UCSD-AML1 (cell line): ENCODE results near the gene RAB32.

Experiments
- DNase-seq: peaks from one replicate; lab custom pipeline; 2025; ENCODE audit not compliant: unreplicated experiment; lab: John Stamatoyannopoulos, UW

Gene RAB32

DNA sequence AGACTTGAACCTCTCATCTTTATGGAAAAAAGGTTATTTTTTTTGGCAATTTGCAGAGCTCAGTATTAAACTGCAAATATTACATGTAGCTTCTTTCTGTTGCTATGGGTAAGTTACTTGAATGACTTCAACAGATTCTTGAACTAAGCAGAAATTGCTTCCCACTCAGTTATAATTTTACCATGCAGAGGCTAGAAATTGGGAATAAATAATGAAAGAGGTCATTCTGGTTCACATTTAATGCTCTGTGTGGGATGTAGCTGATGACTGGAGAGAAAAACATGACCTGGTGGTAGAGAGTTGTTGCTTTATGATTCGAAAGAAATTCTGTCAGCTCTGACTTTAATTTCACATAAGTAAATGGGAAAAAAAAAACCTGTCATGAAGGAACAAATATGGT lies 38.3 kb downstream of the RAB32 start:
- DNase-seq: no peak

- no peak for DNase-seq
Measured at GRCh38 chr6:146582857-146583256, 39.2 kb downstream of the RAB32 start.

GRCh38 chr6:146583966-146584365 lies 40.3 kb downstream of the RAB32 start:
- no peak for DNase-seq

DNA sequence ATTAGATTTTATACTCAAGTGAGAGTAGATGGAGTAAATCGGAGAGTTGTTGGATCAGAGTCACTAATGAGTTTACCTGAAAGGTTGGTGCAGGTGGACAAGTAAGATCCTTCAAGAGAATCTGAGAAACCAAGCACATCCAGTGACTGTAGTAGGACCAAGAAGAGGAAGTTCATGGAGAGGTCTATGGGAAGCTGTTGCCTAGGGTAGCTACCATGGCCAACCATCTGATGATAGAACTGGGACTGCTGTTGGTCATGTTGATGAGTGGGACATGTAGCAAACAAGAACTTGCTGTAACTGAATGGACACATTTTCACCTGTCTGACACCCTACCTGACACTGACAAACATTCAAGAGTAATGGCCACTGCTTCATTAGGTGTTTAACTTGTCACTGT lies 43.8 kb downstream of the RAB32 start:
- DNase-seq: no peak

- DNase-seq: no peak
Measured at GRCh38 chr6:146590492-146590891, 46.9 kb downstream of the RAB32 start.

- DNase-seq: no peak
Measured at GRCh38 chr6:146592451-146592850, 48.8 kb downstream of the RAB32 start.

DNA sequence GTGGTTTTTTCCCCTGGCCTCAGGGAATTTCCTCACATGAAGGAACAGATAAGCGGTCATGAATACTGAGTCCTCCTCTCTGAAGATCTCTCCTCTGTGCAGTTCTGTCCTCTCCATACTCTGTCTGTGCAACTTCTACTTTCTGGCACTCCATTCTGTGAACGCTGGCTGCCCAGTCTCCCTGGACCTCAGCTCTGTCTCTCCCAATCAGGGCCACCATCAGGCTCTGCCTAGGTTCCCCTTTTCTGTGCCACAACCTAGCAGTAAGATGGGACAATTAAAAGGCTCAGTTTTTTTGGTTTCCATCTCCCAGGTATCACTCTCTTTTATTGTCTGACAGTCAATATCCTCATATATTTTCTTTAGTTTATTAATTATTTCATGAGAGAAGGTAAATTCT lies 50.4 kb downstream of the RAB32 start:
- DNase-seq: peak; percentile 43

DNA sequence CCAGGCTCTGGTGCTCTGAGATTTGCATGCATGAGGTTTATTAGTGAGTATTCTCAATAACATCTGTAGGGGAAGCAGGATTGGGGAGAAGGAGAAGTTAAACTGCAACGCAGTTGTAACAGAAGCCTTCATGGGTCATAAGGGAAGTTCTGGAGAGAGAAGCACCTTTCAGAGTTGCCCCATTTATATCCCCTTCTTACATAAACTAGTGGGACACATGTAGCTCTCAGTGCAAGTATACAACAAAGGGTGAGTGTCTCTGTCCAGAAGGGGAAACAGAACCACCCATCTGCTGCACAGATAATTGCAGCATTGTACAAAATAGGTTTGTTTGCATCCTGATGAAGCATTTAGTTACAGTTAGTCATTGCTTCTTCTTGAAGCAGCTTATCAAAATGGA lies 50.9 kb downstream of the RAB32 start:
- no peak for DNase-seq

DNA sequence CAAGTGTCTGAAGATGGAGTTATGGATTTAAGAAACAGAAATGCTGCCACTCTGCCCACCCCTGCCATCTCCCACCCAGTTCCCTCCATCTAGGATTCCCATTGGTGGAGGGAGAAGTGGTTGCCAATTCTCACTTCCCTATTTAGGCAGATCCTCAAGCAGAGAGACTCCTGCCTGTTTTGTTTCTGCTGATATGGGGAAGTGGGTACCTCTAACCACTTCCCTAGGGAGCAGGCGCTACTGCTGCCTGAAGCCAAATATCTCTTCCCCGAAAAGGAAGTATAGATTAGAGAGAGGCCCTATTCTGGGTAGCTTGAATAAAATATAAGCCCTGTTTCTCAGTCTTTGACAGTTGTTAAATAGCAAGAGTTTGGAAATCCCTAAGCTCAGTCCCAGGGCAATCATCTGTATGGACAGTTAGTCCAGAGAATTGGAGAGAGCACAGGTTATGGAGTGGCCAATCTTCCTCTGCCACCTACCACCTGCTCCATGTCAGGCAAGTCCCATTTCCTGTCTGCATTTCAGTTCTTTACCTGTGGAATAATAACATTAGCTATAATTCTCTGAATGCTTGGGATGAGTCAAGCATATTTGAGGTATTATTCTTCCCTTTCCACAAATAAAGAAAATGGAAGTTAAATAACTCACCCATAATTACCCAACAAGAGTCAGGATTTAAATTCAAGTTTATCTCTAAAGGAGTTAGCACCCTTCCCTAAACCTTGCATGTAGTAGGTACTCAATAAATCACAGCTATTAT lies 52.5 kb downstream of the RAB32 start:
- peak; percentile 55 for DNase-seq

DNA sequence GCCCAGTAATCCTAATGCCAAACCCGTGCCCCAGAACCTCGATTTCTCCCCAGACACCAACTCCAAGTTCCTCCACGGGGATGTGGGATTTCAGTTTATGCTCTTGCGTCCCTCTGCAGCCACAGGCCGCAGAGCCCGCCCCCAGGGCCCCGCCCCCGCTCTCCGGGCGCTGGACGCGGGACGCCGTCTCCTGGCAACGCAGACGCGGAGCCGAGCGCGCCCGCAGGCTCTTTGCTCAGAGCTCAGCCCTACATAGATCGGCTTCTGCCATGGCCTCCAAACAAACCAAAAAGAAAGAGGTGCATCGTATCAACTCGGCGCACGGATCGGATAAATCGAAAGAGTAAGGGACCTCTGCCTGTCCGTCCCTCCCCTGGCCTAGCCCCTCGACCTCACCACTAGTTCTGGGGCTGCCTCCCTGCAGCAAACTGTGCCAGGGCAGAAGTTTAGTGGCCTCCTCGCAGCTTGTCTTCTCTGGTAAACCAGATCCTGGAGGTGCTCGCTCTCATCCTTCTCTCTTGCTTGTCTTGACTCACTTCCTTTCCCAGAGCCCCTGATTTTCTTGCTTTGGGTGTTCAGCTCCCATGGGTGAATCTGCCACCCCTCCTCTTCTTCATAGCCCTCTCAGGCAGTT lies 55.3 kb downstream of the RAB32 start, which contains the start of gene ADGB:
Gene ADGB (plus strand): TSS at position 201 of the 634 bp plus-strand sequence. CDS start 69 bp downstream, at position 270.
- no peak for DNase-seq

DNA sequence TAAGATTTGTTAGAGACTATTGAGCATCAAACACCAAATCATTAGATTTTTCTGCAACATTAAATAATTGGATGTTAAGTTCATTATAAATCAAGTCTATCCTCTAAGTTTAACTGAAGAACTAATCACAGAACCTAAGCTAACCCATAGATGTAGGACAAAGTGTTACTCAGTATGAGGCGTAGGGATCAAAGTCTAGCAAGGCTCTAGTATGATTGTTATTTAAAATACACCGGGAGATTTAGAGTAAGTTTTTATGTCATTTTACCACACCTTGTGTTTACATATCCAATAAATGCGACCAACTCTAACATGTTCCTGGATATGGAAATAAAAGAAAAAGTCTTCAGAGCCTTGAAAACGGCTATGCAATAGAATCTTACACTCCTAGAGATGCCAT lies 57.7 kb downstream of the RAB32 start:
- DNase-seq: no peak

DNA sequence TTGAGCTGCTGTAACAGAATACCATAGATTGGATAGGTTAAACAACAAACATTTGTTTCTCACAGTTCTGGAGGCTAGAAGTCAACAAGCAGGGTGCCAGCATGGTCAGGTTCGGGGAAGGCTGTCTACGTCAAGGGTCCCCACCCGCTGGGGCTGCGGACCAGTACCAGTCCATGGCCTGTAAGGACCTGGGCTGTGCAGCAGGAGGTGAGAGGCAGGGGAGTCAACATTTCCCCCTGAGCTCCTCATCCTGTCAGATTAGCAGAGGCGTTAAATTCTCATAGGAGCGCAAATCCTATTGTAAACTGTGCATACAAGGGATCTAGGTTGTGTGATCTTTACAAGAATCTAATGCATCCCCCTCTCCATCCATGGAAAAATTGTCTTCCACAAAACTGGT lies 58.9 kb downstream of the RAB32 start:
- no peak for DNase-seq
